ENCODE measurements around the gene ADAMTS16.

DNA sequence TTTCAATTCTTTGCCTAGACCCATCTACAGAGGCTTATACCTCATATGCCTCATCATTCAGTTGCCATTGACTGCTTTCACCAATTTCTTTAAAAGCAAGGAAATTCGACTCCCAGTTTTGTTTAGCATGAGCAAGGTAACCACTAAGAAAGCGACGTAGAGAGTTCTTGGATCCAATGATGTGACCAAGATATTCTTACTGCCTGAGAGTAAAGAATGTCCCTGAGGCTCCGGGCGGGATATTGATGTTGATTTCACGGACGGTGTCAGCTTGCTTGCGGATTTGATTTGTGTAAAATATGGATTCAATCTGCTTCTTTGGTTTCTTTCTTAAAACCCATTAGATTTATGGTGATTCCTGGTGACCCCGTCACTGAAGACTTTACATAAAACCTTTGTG is 147.3 kb downstream of the ADAMTS16 start:
- no peak for TF ChIP-seq POLR2A (IDR thresholded peaks at IDR 0.05; ENCODE audit: low read depth, low read length)
- TF ChIP-seq, protein P1, sequence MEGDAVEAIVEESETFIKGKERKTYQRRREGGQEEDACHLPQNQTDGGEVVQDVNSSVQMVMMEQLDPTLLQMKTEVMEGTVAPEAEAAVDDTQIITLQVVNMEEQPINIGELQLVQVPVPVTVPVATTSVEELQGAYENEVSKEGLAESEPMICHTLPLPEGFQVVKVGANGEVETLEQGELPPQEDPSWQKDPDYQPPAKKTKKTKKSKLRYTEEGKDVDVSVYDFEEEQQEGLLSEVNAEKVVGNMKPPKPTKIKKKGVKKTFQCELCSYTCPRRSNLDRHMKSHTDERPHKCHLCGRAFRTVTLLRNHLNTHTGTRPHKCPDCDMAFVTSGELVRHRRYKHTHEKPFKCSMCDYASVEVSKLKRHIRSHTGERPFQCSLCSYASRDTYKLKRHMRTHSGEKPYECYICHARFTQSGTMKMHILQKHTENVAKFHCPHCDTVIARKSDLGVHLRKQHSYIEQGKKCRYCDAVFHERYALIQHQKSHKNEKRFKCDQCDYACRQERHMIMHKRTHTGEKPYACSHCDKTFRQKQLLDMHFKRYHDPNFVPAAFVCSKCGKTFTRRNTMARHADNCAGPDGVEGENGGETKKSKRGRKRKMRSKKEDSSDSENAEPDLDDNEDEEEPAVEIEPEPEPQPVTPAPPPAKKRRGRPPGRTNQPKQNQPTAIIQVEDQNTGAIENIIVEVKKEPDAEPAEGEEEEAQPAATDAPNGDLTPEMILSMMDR (IDR thresholded peaks at IDR 0.05; ENCODE audit: extremely low read depth in 1 of 2, insufficient read depth in 1 of 2, low read depth in 1 of 2, low read length in 2 of 2), result no peak
- no peak for TF ChIP-seq POLR2AphosphoS5 (IDR thresholded peaks at IDR 0.05; ENCODE audit: insufficient read depth, low read depth, low read length)
- no peak for TF ChIP-seq MYC (IDR thresholded peaks at IDR 0.05; ENCODE audit: low read depth, low read length)
- no peak for TF ChIP-seq EZH2 (IDR thresholded peaks at IDR 0.05; ENCODE audit: borderline replicate concordance, low read depth, low read length, severe bottlenecking)
- no peak for TF ChIP-seq GATA2 (IDR thresholded peaks at IDR 0.05; ENCODE audit: insufficient read depth, insufficient read length, low read depth, low read length)
- no peak for TF ChIP-seq FOS (IDR thresholded peaks at IDR 0.05; ENCODE audit: borderline replicate concordance, insufficient read depth, low read length)

All from endothelial cell of umbilical vein (primary cell).